Mesodermal cell (in vitro differentiated cells): ENCODE results near the gene SLC43A2.

ENCODE experiments used
- H3K27ac ChIP-seq: 2 replicates; pipeline ENCODE4 v1.7.0; 2013; ENCODE audit warnings: mild to moderate bottlenecking, low read depth, low read length, moderate library complexity; ENCODE audit not compliant: severe bottlenecking
- H3K36me3 ChIP-seq: 2 replicates; pipeline ENCODE4 v1.7.1; 2013; ENCODE audit warnings: mild to moderate bottlenecking, low read length, moderate library complexity; ENCODE audit not compliant: control insufficient read depth, insufficient read depth
- H3K4me1 ChIP-seq: one replicate; pipeline ENCODE4 v1.7.1; 2013; ENCODE audit warnings: mild to moderate bottlenecking, low read length; ENCODE audit not compliant: insufficient read depth, control insufficient read depth, poor library complexity, severe bottlenecking
- H3K4me3 ChIP-seq: 2 replicates; pipeline ENCODE4 v1.7.0; 2013; ENCODE audit warnings: low read length, control low read depth, mild to moderate bottlenecking; ENCODE audit not compliant: insufficient read depth, poor library complexity, severe bottlenecking; ENCODE audit errors: extremely low read depth
- H3K9me3 ChIP-seq: 2 replicates; pipeline ENCODE4 v1.7.1; 2013; ENCODE audit warnings: mild to moderate bottlenecking, low read length, moderate library complexity; ENCODE audit not compliant: control insufficient read depth
- WGBS, 2 experiments: methylation state at CpG; one replicate each; pipeline ENCODE4 v1.1.5; 2013; ENCODE audit warnings: missing lambda C conversion rate in 2 of 2; ENCODE audit not compliant: insufficient coverage in 2 of 2; 5-methylcytosine and 5-hydroxymethylcytosine counted together

Gene SLC43A2

GRCh38 chr17:1630662-1631061, 2.0 kb upstream of the SLC43A2 start:
- no peaks in the 10 kb centered on the region for H3K36me3 ChIP-seq
- 65 to 71% methylated on average over 4 of the region's 4 CpGs for WGBS, 2 experiments
- no peak overlapping the region for H3K27ac ChIP-seq
- H3K4me3 ChIP-seq, result no peak overlapping the region
- peaks cover 19% of the 10 kb centered on the region for H3K4me1 ChIP-seq
- H3K9me3 ChIP-seq, result no peaks in the 10 kb centered on the region

- Histone ChIP-seq H3K4me3 (peak overlapping the region; percentile 60), H3K27ac (peak overlapping the region; percentile 94), H3K36me3 (no peaks in the 10 kb centered on the region), H3K4me1 (peaks cover 26% of the 10 kb centered on the region), H3K9me3 (no peaks in the 10 kb centered on the region)
- 9 to 12% methylated on average over 25 to 40 of the region's 45 CpGs for WGBS, 2 experiments
Measured at GRCh38 chr17:1629504-1630310, 1.1 kb upstream of the SLC43A2 start.

- no peaks in the 10 kb centered on the region for H3K9me3 ChIP-seq
- 0% methylated on average over 58 to 59 of the region's 77 CpGs for WGBS, 2 experiments
- H3K4me1 ChIP-seq, result peaks cover 26% of the 10 kb centered on the region
- peak overlapping the region; percentile 60 for H3K4me3 ChIP-seq
- H3K36me3 ChIP-seq, result peaks cover 4% of the 10 kb centered on the region
- peak overlapping the region; percentile 94 for H3K27ac ChIP-seq
Measured at GRCh38 chr17:1628856-1629503, 346 bp upstream of the SLC43A2 start.

- Histone ChIP-seq H3K36me3 (peaks cover 4% of the 10 kb centered on the region), H3K9me3 (no peaks in the 10 kb centered on the region), H3K27ac (no peak overlapping the region), H3K4me3 (peak overlapping the region; percentile 60), H3K4me1 (peaks cover 26% of the 10 kb centered on the region)
- 33 to 37% methylated on average over 34 to 38 of the region's 39 CpGs for WGBS, 2 experiments
Measured at GRCh38 chr17:1627182-1627981, 1.3 kb downstream of the SLC43A2 start.

GRCh38 chr17:1626333-1626732, 2.3 kb downstream of the SLC43A2 start:
- peaks cover 30% of the 10 kb centered on the region for H3K4me1 ChIP-seq
- no peak overlapping the region for H3K27ac ChIP-seq
- WGBS, 2 experiments, result 33 to 63% methylated on average over 1 of the region's 3 CpGs
- peak overlapping the region; percentile 8 for H3K4me3 ChIP-seq
- H3K36me3 ChIP-seq, result peaks cover 6% of the 10 kb centered on the region
- H3K9me3 ChIP-seq, result no peaks in the 10 kb centered on the region

GRCh38 chr17:1625581-1625980, 3.1 kb downstream of the SLC43A2 start:
- 85 to 91% methylated on average over 4 to 5 of the region's 6 CpGs for WGBS, 2 experiments
- Histone ChIP-seq H3K36me3 (peaks cover 7% of the 10 kb centered on the region), H3K4me3 (no peak overlapping the region), H3K4me1 (peaks cover 32% of the 10 kb centered on the region), H3K9me3 (no peaks in the 10 kb centered on the region), H3K27ac (no peak overlapping the region)

GRCh38 chr17:1625053-1625452, 3.6 kb downstream of the SLC43A2 start:
- no peak overlapping the region for H3K27ac ChIP-seq
- H3K9me3 ChIP-seq, result no peaks in the 10 kb centered on the region
- H3K4me1 ChIP-seq, result peaks cover 32% of the 10 kb centered on the region
- 88 to 91% methylated on average over 12 of the region's 14 CpGs for WGBS, 2 experiments
- peaks cover 7% of the 10 kb centered on the region for H3K36me3 ChIP-seq
- no peak overlapping the region for H3K4me3 ChIP-seq

GRCh38 chr17:1624650-1625049, 4.0 kb downstream of the SLC43A2 start:
- 83 to 88% methylated on average over 12 of the region's 12 CpGs for WGBS, 2 experiments
- H3K9me3 ChIP-seq, result no peaks in the 10 kb centered on the region
- no peak overlapping the region for H3K4me3 ChIP-seq
- H3K36me3 ChIP-seq, result peaks cover 7% of the 10 kb centered on the region
- no peak overlapping the region for H3K27ac ChIP-seq
- peaks cover 32% of the 10 kb centered on the region for H3K4me1 ChIP-seq

GRCh38 chr17:1623057-1623630, 5.5 kb downstream of the SLC43A2 start:
- 95% methylated on average over 11 to 14 of the region's 14 CpGs for WGBS, 2 experiments
- peaks cover 7% of the 10 kb centered on the region for H3K36me3 ChIP-seq
- H3K27ac ChIP-seq, result no peak overlapping the region
- no peak overlapping the region for H3K4me3 ChIP-seq
- H3K9me3 ChIP-seq, result no peaks in the 10 kb centered on the region
- H3K4me1 ChIP-seq, result peaks cover 34% of the 10 kb centered on the region

- 92 to 93% methylated on average over 19 to 22 of the region's 22 CpGs for WGBS, 2 experiments
- Histone ChIP-seq H3K27ac (no peak overlapping the region), H3K36me3 (peaks cover 7% of the 10 kb centered on the region), H3K9me3 (no peaks in the 10 kb centered on the region), H3K4me3 (no peak overlapping the region), H3K4me1 (peaks cover 29% of the 10 kb centered on the region)
Measured at GRCh38 chr17:1621273-1621954, 7.2 kb downstream of the SLC43A2 start.
